H4 (cell line): ENCODE results near the gene STH. TPM values are rescaled to one million over a fixed set of nuclear protein-coding genes. Genes with fewer than 3 reads are reported as not detected.
"Not testable (repeated sequence)": the region's sequence is repeated elsewhere in the genome, so short reads cannot be mapped to it uniquely, and the experiment has no call there.

Source experiments
- DNase-seq: peaks from one replicate; pipeline ENCODE4 v3.0.0-alpha.2; 2015; ENCODE audit warnings: low spot score
- total RNA-seq: library from RNA; depleted of rRNA; stranded (reverse); fragments of >200 nt; shearing (Covaris generic); gene quantifications from 2 replicates; pipeline ENCODE4 v1.2.3, GENCODE V29; 2014

STH gene
- total RNA-seq, 1 experiment from 2014 or later: not detected

DNA sequence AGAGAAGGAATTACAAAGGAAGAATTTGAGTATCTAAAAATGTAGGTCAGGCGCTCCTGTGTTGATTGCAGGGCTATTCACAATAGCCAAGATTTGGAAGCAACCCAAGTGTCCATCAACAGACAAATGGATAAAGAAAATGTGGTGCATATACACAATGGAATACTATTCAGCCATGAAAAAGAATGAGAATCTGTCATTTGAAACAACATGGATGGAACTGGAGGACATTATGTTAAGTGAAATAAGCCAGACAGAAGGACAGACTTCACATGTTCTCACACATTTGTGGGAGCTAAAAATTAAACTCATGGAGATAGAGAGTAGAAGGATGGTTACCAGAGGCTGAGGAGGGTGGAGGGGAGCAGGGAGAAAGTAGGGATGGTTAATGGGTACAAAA lies 7.0 kb downstream of the STH start:
- not testable (repeated sequence) for DNase-seq

DNA sequence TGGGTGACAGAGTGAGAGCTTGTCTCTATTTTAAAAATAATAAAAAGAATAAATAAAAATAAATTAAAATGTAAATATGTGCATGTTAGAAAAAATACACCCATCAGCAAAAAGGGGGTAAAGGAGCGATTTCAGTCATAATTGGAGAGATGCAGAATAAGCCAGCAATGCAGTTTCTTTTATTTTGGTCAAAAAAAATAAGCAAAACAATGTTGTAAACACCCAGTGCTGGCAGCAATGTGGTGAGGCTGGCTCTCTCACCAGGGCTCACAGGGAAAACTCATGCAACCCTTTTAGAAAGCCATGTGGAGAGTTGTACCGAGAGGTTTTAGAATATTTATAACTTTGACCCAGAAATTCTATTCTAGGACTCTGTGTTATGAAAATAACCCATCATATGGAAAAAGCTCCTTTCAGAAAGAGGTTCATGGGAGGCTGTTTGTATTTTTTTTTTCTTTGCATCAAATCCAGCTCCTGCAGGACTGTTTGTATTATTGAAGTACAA lies 8.5 kb downstream of the STH start:
- no peak for DNase-seq

DNA sequence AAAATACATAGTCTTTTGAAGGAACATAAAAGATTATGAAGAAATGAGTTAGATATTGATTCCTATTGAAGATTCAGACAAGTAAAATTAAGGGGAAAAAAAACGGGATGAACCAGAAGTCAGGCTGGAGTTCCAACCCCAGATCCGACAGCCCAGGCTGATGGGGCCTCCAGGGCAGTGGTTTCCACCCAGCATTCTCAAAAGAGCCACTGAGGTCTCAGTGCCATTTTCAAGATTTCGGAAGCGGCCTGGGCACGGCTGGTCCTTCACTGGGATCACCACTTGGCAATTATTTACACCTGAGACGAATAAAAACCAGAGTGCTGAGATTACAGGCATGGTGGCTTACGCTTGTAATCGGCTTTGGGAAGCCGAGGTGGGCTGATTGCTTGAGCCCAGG lies 9.5 kb downstream of the STH start:
- no peak for DNase-seq

DNA sequence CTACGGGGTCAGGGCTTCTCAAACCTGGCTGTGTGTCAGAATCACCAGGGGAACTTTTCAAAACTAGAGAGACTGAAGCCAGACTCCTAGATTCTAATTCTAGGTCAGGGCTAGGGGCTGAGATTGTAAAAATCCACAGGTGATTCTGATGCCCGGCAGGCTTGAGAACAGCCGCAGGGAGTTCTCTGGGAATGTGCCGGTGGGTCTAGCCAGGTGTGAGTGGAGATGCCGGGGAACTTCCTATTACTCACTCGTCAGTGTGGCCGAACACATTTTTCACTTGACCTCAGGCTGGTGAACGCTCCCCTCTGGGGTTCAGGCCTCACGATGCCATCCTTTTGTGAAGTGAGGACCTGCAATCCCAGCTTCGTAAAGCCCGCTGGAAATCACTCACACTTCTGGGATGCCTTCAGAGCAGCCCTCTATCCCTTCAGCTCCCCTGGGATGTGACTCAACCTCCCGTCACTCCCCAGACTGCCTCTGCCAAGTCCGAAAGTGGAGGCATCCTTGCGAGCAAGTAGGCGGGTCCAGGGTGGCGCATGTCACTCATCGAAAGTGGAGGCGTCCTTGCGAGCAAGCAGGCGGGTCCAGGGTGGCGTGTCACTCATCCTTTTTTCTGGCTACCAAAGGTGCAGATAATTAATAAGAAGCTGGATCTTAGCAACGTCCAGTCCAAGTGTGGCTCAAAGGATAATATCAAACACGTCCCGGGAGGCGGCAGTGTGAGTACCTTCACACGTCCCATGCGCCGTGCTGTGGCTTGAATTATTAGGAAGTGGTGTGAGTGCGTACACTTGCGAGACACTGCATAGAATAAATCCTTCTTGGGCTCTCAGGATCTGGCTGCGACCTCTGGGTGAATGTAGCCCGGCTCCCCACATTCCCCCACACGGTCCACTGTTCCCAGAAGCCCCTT lies 10.9 kb downstream of the STH start:
- no peak for DNase-seq

DNA sequence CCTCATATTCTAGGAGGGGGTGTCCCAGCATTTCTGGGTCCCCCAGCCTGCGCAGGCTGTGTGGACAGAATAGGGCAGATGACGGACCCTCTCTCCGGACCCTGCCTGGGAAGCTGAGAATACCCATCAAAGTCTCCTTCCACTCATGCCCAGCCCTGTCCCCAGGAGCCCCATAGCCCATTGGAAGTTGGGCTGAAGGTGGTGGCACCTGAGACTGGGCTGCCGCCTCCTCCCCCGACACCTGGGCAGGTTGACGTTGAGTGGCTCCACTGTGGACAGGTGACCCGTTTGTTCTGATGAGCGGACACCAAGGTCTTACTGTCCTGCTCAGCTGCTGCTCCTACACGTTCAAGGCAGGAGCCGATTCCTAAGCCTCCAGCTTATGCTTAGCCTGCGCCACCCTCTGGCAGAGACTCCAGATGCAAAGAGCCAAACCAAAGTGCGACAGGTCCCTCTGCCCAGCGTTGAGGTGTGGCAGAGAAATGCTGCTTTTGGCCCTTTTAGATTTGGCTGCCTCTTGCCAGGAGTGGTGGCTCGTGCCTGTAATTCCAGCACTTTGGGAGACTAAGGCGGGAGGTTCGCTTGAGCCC lies 11.6 kb downstream of the STH start:
- no peak for DNase-seq

DNA sequence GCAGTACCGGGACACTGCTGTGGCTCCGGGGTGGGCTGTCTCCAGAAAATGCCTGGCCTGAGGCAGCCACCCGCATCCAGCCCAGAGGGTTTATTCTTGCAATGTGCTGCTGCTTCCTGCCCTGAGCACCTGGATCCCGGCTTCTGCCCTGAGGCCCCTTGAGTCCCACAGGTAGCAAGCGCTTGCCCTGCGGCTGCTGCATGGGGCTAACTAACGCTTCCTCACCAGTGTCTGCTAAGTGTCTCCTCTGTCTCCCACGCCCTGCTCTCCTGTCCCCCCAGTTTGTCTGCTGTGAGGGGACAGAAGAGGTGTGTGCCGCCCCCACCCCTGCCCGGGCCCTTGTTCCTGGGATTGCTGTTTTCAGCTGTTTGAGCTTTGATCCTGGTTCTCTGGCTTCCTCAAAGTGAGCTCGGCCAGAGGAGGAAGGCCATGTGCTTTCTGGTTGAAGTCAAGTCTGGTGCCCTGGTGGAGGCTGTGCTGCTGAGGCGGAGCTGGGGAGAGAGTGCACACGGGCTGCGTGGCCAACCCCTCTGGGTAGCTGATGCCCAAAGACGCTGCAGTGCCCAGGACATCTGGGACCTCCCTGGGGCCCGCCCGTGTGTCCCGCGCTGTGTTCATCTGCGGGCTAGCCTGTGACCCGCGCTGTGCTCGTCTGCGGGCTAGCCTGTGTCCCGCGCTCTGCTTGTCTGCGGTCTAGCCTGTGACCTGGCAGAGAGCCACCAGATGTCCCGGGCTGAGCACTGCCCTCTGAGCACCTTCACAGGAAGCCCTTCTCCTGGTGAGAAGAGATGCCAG lies 12.9 kb downstream of the STH start:
- DNase-seq: no peak

DNA sequence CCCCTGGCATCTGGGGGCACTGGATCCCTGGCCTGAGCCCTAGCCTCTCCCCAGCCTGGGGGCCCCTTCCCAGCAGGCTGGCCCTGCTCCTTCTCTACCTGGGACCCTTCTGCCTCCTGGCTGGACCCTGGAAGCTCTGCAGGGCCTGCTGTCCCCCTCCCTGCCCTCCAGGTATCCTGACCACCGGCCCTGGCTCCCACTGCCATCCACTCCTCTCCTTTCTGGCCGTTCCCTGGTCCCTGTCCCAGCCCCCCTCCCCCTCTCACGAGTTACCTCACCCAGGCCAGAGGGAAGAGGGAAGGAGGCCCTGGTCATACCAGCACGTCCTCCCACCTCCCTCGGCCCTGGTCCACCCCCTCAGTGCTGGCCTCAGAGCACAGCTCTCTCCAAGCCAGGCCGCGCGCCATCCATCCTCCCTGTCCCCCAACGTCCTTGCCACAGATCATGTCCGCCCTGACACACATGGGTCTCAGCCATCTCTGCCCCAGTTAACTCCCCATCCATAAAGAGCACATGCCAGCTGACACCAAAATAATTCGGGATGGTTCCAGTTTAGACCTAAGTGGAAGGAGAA lies 13.5 kb downstream of the STH start:
- DNase-seq: no peak

DNA sequence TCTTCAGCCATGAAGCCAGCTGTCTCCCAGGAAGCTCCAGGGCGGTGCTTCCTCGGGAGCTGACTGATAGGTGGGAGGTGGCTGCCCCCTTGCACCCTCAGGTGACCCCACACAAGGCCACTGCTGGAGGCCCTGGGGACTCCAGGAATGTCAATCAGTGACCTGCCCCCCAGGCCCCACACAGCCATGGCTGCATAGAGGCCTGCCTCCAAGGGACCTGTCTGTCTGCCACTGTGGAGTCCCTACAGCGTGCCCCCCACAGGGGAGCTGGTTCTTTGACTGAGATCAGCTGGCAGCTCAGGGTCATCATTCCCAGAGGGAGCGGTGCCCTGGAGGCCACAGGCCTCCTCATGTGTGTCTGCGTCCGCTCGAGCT lies 14.1 kb downstream of the STH start:
- no peak for DNase-seq

DNA sequence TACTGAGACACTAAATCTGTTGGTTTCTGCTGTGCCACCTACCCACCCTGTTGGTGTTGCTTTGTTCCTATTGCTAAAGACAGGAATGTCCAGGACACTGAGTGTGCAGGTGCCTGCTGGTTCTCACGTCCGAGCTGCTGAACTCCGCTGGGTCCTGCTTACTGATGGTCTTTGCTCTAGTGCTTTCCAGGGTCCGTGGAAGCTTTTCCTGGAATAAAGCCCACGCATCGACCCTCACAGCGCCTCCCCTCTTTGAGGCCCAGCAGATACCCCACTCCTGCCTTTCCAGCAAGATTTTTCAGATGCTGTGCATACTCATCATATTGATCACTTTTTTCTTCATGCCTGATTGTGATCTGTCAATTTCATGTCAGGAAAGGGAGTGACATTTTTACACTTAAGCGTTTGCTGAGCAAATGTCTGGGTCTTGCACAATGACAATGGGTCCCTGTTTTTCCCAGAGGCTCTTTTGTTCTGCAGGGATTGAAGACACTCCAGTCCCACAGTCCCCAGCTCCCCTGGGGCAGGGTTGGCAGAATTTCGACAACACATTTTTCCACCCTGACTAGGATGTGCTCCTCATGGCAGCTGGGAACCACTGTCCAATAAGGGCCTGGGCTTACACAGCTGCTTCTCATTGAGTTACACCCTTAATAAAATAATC lies 14.6 kb downstream of the STH start:
- no peak for DNase-seq

DNA sequence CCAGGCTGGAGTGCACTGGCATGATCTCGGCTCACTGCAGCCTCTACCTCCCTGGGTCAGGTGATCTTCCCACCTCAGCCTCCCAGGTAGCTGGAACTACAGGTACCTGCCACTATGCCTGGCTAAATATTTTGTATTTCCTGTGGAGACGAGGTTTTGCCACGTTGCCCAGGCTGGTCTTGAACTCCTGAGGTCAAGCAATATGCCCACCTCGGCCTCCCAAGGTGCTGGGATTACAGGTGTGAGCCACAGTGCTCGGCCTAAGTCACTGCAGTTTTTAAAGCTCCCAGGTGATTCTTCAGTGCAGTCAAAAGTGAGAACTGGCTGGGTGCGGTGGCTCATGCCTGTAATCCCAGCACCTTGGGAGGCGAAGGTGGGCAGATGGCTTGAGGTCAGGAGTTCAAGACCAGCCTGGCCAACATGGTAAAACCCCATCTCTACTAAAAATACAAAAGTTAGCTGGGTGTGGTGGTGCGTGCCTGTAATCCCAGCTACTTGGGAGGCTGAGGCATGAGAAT lies 20.4 kb downstream of the STH start:
- not testable (repeated sequence) for DNase-seq

DNA sequence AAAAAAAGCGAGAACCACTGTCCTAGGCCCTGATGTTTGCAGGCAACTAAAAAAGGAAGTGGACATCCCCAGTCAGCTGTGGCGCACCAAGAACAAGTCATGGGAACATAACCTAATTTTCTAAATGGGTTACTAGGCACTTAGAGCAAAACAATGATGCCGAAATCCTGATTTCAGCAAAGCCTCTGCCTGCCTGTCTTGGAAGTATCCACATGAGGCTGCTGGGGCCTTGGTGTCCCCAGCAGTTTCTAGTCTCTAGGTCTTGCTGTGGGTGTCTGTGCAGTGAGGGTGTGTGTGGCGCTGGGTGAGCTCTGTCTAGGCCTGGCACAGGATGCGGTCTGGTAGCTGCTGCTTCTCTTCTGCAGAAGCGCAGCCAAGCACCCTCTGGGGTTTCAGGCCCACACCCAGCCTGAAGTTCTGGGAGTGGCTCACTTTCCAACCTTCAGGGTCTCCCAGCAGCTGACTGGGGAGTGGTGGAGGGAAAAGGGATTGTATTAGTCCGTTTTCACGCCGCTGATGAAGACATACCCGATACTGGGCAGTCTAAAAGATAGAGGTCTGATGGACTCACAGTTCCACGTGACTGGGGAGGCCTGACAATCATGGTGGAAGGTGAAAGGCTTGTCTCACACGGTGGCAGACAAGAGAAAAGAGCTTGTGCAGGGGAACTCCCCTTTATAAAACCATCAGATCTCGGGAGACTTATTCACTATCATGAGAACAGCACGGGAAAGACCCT lies 21.1 kb downstream of the STH start:
- no peak for DNase-seq

DNA sequence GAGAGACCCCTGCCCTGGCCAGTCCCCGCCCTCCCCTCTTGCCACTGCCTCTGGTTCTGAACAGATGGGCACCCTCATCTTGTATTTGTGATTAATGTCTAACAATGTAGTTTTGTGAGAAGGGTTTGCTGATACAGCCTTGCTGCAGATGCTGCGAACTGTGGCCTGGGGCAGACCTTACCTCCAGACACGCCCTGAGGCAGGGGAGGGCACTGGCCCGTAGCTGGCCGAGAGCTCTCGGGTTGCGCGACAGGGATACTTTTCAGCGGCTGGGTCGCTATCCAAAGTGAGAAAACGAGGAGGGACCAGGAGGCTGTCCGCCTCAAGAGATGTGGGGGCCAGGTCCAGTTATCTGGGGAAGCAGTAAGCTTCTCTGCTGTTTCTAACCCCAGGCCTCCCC lies 21.9 kb downstream of the STH start:
- DNase-seq: no peak

DNA sequence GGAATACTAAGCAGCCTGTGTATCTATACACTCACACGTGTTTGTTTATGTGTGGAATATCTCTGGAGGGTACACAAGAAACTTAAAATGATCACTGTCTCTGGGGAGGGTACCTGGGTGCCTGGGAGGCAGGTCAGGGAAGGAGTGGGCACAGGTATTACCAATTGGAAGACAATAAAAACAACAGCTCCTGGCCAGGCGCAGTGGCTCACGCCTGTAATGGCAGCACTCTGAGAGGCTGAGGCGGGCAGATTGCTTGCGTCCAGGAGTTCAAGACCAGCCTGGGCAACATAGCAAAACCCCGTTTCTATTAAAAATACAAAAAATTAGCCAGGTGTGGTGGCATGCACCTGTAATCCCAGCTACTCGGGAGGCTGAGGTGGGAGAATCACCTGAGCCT lies 24.3 kb downstream of the STH start:
- not testable (repeated sequence) for DNase-seq

DNA sequence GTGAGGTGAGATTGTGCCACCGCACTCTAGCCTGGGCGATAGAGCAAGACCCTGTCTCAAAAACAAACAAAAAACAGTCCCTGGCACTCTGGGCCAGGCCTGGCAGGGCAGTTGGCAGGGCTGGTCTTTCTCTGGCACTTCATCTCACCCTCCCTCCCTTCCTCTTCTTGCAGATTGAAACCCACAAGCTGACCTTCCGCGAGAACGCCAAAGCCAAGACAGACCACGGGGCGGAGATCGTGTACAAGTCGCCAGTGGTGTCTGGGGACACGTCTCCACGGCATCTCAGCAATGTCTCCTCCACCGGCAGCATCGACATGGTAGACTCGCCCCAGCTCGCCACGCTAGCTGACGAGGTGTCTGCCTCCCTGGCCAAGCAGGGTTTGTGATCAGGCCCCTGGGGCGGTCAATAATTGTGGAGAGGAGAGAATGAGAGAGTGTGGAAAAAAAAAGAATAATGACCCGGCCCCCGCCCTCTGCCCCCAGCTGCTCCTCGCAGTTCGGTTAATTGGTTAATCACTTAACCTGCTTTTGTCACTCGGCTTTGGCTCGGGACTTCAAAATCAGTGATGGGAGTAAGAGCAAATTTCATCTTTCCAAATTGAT lies 24.8 kb downstream of the STH start:
- DNase-seq: no peak

DNA sequence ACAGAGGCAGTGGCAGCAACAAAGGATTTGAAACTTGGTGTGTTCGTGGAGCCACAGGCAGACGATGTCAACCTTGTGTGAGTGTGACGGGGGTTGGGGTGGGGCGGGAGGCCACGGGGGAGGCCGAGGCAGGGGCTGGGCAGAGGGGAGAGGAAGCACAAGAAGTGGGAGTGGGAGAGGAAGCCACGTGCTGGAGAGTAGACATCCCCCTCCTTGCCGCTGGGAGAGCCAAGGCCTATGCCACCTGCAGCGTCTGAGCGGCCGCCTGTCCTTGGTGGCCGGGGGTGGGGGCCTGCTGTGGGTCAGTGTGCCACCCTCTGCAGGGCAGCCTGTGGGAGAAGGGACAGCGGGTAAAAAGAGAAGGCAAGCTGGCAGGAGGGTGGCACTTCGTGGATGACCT lies 25.5 kb downstream of the STH start:
- no peak for DNase-seq

DNA sequence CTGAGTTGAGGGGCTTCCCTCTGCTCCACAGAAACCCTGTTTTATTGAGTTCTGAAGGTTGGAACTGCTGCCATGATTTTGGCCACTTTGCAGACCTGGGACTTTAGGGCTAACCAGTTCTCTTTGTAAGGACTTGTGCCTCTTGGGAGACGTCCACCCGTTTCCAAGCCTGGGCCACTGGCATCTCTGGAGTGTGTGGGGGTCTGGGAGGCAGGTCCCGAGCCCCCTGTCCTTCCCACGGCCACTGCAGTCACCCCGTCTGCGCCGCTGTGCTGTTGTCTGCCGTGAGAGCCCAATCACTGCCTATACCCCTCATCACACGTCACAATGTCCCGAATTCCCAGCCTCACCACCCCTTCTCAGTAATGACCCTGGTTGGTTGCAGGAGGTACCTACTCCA lies 26.0 kb downstream of the STH start:
- no peak for DNase-seq

DNA sequence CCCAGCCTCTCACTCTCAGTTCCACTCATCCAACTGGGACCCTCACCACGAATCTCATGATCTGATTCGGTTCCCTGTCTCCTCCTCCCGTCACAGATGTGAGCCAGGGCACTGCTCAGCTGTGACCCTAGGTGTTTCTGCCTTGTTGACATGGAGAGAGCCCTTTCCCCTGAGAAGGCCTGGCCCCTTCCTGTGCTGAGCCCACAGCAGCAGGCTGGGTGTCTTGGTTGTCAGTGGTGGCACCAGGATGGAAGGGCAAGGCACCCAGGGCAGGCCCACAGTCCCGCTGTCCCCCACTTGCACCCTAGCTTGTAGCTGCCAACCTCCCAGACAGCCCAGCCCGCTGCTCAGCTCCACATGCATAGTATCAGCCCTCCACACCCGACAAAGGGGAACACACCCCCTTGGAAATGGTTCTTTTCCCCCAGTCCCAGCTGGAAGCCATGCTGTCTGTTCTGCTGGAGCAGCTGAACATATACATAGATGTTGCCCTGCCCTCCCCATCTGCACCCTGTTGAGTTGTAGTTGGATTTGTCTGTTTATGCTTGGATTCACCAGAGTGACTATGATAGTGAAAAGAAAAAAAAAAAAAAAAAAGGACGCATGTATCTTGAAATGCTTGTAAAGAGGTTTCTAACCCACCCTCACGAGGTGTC lies 26.6 kb downstream of the STH start:
- no peak for DNase-seq

DNA sequence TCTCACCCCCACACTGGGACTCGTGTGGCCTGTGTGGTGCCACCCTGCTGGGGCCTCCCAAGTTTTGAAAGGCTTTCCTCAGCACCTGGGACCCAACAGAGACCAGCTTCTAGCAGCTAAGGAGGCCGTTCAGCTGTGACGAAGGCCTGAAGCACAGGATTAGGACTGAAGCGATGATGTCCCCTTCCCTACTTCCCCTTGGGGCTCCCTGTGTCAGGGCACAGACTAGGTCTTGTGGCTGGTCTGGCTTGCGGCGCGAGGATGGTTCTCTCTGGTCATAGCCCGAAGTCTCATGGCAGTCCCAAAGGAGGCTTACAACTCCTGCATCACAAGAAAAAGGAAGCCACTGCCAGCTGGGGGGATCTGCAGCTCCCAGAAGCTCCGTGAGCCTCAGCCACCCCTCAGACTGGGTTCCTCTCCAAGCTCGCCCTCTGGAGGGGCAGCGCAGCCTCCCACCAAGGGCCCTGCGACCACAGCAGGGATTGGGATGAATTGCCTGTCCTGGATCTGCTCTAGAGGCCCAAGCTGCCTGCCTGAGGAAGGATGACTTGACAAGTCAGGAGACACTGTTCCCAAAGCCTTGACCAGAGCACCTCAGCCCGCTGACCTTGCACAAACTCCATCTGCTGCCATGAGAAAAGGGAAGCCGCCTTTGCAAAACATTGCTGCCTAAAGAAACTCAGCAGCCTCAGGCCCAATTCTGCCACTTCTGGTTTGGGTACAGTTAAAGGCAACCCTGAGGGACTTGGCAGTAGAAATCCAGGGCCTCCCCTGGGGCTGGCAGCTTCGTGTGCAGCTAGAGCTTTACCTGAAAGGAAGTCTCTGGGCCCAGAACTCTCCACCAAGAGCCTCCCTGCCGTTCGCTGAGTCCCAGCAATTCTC lies 27.4 kb downstream of the STH start:
- DNase-seq: no peak
